Stimulated activated naive B cell treated with anti-CD40 and anti-IgM and Interleukin-4, amounts not matched to agents 10 μg/mL and 1 μg/mL and 100 μg/mL, for 72 hours (primary cell): ENCODE measurements around the gene CACNA1C.
A peak's percentile ranks its signal among the peaks of the same experiment; 100 is the strongest.

ENCODE experiments used
- ATAC-seq, 2 donors: fragments of 150-1000 bp; cut with Tn5 transposase; replicated peaks; 2 replicates each; pipeline ENCODE4 v1.10.0; 2021; ENCODE audit warnings: moderate library complexity in 1 of 2
- DNase-seq: peaks from one replicate; pipeline ENCODE4 v3.0.0; 2021
- H3K27ac Mint-ChIP-seq: one replicate; pipeline ENCODE4 v1.8.0; 2022; ENCODE audit warnings: mild to moderate bottlenecking, mixed read lengths
- H3K27me3 Mint-ChIP-seq, 2 donors: one replicate each; pipeline ENCODE4 v1.8.0; 2022; ENCODE audit warnings: mixed read lengths in 2 of 2
- H3K36me3 Mint-ChIP-seq, 2 donors: one replicate each; pipeline ENCODE4 v1.8.0; 2022; ENCODE audit warnings: mixed read lengths in 2 of 2, mild to moderate bottlenecking in 1 of 2
- H3K4me1 Mint-ChIP-seq, 2 donors: one replicate each; pipeline ENCODE4 v1.8.0; 2022; ENCODE audit warnings: mixed read lengths in 2 of 2, mild to moderate bottlenecking in 1 of 2
- H3K4me3 Mint-ChIP-seq, 2 donors: one replicate each; pipeline ENCODE4 v1.8.0; 2022; ENCODE audit warnings: mild to moderate bottlenecking in 2 of 2, mixed read lengths in 2 of 2, moderate library complexity in 1 of 2
- H3K9me3 Mint-ChIP-seq, 2 donors: one replicate each; pipeline ENCODE4 v1.8.0; 2022; ENCODE audit warnings: mixed read lengths in 2 of 2, mild to moderate bottlenecking in 1 of 2

Gene CACNA1C

DNA sequence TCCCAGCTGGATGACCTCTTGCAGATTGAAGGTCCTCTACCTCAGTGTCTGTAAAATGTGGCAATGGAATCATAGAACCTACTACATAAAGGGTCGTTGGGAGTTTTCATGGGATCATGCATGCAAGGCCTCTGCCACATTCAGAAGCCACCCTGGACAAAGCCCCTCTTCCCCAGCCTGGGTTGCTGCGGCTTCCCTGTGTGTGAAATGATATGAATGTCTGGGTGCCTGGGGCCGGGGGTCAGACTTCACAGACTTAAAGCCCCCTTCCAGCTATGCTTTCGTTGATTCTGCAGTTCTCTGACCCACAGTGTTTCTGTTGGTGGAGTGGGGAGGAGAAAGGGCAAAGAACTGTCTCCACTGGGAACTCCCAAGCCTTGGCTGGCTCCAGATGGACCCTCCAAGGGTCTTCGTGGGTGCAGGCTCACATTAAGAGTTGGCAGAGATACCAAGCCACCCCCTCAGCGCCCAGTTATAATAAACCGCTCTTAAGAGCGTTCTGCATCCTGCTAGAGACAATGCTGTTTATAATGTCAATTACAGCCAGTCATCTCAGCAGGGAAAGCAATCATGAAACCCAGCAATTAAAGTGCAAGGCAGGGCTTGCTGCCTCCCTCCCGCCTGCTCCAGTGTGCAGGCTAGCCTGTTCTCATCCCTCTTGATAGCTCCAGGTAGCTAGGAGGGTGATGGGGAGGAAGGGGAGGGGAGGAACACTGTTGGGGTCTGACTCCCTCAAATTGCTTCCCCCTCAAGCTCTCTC, 531.0 kb downstream of the CACNA1C start:
- no peaks in the 10 kb centered on the region for H3K36me3 Mint-ChIP-seq
- H3K27ac Mint-ChIP-seq = no peak overlapping the region
- ATAC-seq = no peak
- H3K9me3 Mint-ChIP-seq = no peaks in the 10 kb centered on the region
- H3K4me3 Mint-ChIP-seq = no peak overlapping the region
- DNase-seq = no peak
- H3K27me3 Mint-ChIP-seq = peaks cover 43 to 47% of the 10 kb centered on the region in 2 donors
- peaks cover 2 to 4% of the 10 kb centered on the region in 2 donors for H3K4me1 Mint-ChIP-seq

DNA sequence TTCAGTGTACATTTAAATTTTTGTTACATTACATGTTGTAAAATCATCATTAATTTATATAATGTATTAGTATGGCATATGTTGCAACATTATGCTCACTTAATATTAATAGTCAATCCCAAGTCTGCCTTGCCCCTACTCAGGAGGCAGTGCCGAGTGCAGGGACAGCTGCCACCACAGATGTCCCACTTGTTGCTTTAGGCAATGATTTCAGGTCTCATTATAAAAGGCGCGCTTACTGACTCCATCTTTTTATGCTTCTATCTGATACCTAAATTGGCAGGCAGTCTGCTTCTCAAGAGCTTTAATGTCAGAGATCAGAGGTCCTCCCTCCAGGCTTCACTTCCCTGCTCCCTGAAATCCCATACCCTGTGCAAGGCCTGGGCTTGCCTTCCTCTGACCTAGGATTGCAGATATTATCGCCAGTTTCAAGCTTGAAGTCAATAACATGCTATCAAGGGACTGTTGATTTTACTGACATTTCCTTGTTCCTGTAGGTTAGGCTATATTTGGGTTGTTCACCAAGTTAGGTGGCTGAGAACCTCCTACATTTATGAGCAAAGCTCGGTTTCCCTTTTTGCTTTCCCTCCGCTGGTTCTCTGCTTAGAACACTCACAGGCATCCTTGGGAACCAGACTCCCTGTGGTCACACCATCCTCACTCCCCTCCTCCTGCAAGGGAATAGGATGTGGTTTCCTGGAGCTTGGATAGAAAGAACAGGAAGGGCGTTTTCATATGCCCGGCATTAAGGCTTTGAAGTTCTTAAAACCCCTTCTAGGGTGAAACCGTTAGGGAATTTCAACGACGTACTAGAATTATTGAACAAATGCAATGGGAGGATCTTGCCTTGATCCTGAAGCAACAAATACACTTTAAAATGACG, 533.6 kb downstream of the CACNA1C start:
- H3K36me3 Mint-ChIP-seq = no peaks in the 10 kb centered on the region
- H3K27ac Mint-ChIP-seq = no peak overlapping the region
- H3K4me3 Mint-ChIP-seq = no peak overlapping the region
- peaks cover 2 to 4% of the 10 kb centered on the region in 2 donors for H3K4me1 Mint-ChIP-seq
- no peak for DNase-seq
- peaks cover 2% of the 10 kb centered on the region in 2 donors for H3K9me3 Mint-ChIP-seq
- ATAC-seq = no peak
- H3K27me3 Mint-ChIP-seq = peaks cover 52 to 56% of the 10 kb centered on the region in 2 donors

DNA sequence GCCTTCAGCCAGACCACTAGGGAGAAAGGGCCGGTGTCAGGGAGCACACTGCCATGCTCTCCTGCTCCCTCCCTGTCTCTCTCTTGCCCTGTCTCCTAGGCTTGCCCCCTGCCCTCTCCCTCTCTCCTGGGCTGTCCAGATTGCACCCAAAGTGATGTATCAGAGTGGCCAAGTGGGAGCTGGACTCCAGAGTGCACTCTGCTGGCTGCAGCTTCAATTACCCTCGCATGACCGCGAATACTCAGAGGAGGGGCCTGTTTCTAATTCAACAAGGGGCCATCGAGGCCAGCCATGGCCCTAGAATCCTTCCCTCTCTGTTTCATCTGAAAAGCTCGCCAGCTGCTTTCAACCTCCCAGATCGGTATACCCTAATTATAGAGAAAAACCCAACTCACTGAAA, 535.6 kb downstream of the CACNA1C start:
- no peak for ATAC-seq
- H3K36me3 Mint-ChIP-seq = no peaks in the 10 kb centered on the region
- H3K4me3 Mint-ChIP-seq = no peak overlapping the region
- no peak overlapping the region for H3K27ac Mint-ChIP-seq
- peaks cover 0 to under 1% of the 10 kb centered on the region in 2 donors for H3K4me1 Mint-ChIP-seq
- DNase-seq = no peak
- H3K27me3 Mint-ChIP-seq = peaks cover 36 to 46% of the 10 kb centered on the region in 2 donors
- peaks cover 3 to 10% of the 10 kb centered on the region in 2 donors for H3K9me3 Mint-ChIP-seq

DNA sequence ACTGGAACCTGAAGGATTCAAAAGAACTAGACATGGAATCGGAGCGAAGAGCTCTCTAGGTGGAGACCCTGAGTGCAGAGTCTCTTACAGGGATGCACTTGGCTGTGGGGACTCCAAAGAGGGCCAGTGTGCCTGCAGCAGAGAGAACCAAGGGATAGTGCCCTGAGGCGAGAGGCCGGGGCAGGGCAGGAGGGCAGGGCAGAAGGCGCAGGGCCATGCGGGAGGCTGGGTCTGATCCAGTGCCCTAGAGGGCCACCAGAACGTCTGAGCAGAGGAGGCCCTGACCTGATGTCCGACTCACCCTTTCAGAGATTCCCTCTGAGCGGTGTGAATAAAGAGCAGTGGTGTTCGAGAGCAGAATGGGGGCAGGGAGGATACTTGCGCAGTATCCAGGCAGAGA, 536.6 kb downstream of the CACNA1C start:
- Mint-ChIP-seq H3K4me3 (no peak overlapping the region), H3K36me3 (peaks cover 0 to 2% of the 10 kb centered on the region in 2 donors), H3K9me3 (peaks cover 13 to 14% of the 10 kb centered on the region in 2 donors), H3K4me1 (no peaks in the 10 kb centered on the region), H3K27ac (no peak overlapping the region), H3K27me3 (peaks cover 26 to 44% of the 10 kb centered on the region in 2 donors)
- ATAC-seq (no peak), DNase-seq (no peak)

DNA sequence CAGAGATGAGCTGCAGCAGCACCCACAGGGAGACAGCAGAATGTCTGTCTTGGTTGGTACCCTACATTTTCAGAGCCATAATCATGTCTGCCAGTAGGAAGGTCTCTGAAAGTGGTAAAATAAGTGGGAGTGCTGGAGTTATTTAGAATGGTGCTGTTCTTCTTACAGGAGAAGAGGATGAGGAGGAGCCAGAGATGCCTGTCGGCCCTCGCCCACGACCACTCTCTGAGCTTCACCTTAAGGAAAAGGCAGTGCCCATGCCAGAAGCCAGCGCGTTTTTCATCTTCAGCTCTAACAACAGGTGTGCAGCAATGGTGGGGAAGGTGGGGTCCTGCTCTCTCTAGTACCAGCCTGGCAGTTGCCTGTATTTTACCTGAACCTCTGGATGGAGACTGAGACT, 540.3 kb downstream of the CACNA1C start:
- H3K4me3 Mint-ChIP-seq = no peak overlapping the region
- ATAC-seq = no peak
- H3K9me3 Mint-ChIP-seq = peaks cover 13 to 19% of the 10 kb centered on the region in 2 donors

DNA sequence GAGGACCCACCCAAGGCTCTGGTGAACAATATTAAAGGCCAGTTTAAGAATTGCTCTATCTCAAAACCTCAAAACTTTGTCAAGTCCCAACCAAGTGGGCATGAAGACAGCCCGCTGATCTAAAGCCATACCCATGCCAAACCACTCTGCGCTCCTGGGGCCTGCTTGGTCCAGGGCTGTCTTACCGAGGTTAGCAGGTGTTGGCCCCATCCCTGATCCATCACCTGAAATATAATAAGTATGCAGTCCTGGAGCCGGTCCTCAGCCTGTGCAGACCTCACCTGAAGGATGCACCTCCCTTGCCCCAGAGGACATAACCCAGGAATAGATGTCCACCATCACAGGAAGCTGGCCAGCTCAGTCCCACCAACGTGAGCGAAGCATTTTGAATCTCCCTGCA, 543.7 kb downstream of the CACNA1C start:
- ATAC-seq (no peak), DNase-seq (no peak)
- H3K36me3 Mint-ChIP-seq = peaks cover 0 to 2% of the 10 kb centered on the region in 2 donors
- peaks cover 8 to 9% of the 10 kb centered on the region in 2 donors for H3K27me3 Mint-ChIP-seq
- no peaks in the 10 kb centered on the region for H3K4me1 Mint-ChIP-seq
- H3K4me3 Mint-ChIP-seq = no peak overlapping the region
- H3K9me3 Mint-ChIP-seq = peaks cover 10 to 17% of the 10 kb centered on the region in 2 donors
- no peak overlapping the region for H3K27ac Mint-ChIP-seq

More for the DNA sequence above, 540.3 kb downstream of the CACNA1C start:
- Mint-ChIP-seq H3K27ac (no peak overlapping the region), H3K27me3 (peaks cover 20 to 29% of the 10 kb centered on the region in 2 donors), H3K36me3 (peaks cover 0 to 2% of the 10 kb centered on the region in 2 donors), H3K4me1 (no peaks in the 10 kb centered on the region)
- no peak for DNase-seq

DNA sequence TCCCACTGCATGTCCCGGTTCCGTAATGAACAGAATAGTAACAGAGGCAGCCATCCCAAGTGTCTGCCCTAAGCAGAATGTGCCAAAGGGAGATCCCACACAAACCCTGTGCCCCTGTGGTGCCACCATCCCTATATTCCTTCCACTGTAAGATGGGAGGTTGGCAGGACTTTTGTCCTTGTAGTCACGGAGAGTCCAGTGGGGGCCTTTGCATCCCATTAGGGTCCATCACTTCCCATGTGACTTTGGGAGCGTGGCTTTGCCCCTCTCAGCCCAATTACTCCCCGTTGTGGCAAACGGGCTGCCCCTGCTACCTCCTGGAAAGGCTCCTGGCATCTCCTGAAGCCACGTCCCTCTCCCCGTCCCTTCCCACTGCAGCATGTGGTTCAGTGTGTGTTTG, 552.5 kb downstream of the CACNA1C start:
- DNase-seq = no peak
- peaks cover 20 to 27% of the 10 kb centered on the region in 2 donors for H3K27me3 Mint-ChIP-seq

DNA sequence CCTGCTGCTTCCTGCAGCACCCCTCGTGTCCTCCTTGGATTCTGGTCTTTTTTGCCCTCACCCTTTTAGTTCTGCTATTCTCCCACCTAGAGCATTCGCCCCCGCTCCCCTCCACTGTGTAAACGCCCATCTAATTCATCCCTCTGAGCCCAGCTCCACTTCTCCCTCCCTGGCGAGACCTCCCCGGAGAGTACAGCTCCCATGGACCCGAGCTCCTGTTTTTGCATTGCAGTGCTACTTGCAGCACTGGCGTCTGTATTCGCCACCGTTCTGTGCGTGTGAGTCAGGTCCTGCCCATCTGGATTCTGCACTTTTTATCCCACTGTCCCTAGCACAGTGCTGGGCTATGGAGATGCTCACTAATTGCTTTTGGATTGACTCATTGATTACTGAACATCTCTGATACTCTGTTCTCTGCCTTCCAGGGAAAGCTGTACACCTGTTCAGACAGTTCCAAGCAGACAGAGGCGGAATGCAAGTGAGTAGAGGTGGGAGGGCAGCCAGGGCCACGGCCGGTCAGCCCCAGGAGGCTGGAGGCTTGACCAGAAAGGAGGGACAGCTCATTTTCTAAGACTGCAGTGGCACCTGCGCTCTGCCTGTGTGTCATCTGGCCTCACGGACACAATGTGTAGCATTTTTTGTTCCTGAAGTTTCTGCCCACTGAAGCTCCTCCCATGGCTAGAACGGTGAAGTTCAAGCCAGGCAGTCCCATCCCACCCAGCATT, 553.6 kb downstream of the CACNA1C start:
- ATAC-seq (no peak), DNase-seq (no peak)
- no peaks in the 10 kb centered on the region for H3K36me3 Mint-ChIP-seq
- no peak overlapping the region for H3K27ac Mint-ChIP-seq
- no peaks in the 10 kb centered on the region for H3K9me3 Mint-ChIP-seq
- peaks cover 26 to 36% of the 10 kb centered on the region in 2 donors for H3K27me3 Mint-ChIP-seq
- peaks cover 0 to 3% of the 10 kb centered on the region in 2 donors for H3K4me1 Mint-ChIP-seq
- no peak overlapping the region for H3K4me3 Mint-ChIP-seq

More for the DNA sequence above, 552.5 kb downstream of the CACNA1C start:
- no peak overlapping the region for H3K4me3 Mint-ChIP-seq
- no peak overlapping the region for H3K27ac Mint-ChIP-seq
- no peaks in the 10 kb centered on the region for H3K36me3 Mint-ChIP-seq
- ATAC-seq = no peak
- H3K4me1 Mint-ChIP-seq = peaks cover 0 to 3% of the 10 kb centered on the region in 2 donors
- no peaks in the 10 kb centered on the region for H3K9me3 Mint-ChIP-seq

DNA sequence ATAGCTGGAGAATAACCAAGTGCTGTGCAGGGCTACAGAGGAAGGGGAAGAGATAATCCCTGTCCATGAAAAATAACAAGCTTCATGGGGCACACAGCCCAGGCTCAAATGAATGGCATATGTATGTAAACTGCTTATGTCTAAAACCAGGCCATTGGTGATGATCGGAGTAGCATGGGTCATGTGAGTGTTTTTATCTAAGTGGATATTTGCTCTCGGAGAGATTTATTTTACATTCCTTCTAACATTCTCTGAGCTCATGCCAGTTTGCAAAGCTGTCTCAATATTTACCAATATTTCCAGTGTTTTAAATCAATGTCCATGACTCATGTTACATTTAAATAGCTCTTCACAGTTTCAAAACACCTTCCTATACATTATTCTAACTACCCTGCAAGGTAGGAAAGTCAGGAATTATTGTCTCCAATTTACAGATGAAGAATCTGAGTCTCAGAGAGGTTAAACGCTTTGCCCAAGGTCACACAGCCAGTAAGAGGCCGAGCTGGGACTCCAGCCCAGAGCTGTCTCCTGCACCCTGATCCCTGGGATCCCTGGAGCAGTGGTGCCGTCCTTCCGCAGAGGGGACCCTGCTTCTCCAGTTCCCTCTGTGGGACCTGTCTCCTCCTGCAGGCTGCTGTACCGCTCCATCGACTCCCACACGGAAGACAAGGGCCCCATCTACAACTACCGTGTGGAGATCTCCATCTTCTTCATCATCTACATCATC, 555.3 kb downstream of the CACNA1C start:
- no peaks in the 10 kb centered on the region for H3K36me3 Mint-ChIP-seq
- no peak overlapping the region for H3K27ac Mint-ChIP-seq
- peaks cover 0 to 3% of the 10 kb centered on the region in 2 donors for H3K4me1 Mint-ChIP-seq
- ATAC-seq = no peak
- H3K4me3 Mint-ChIP-seq = no peak overlapping the region
- H3K27me3 Mint-ChIP-seq = peaks cover 26 to 37% of the 10 kb centered on the region in 2 donors
- no peaks in the 10 kb centered on the region for H3K9me3 Mint-ChIP-seq
- DNase-seq = no peak

DNA sequence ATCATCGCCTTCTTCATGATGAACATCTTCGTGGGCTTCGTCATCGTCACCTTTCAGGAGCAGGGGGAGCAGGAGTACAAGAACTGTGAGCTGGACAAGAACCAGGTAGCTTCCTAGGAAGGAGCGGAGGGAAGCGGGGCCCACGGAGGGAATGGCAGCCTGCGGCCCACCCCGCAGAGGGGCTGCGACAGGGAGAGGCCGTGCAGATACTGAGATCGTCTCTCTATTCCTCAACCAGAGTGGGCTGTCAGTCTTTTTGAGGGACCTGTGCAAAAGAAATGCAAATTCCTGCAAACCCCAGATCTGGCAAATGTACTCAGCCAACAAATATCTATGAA, 555.8 kb downstream of the CACNA1C start:
- H3K9me3 Mint-ChIP-seq = no peaks in the 10 kb centered on the region
- H3K4me1 Mint-ChIP-seq = peaks cover 0 to 3% of the 10 kb centered on the region in 2 donors
- DNase-seq = no peak
- H3K36me3 Mint-ChIP-seq = no peaks in the 10 kb centered on the region
- no peak overlapping the region for H3K27ac Mint-ChIP-seq
- no peak for ATAC-seq
- no peak overlapping the region for H3K4me3 Mint-ChIP-seq
- H3K27me3 Mint-ChIP-seq = peaks cover 26 to 37% of the 10 kb centered on the region in 2 donors

DNA sequence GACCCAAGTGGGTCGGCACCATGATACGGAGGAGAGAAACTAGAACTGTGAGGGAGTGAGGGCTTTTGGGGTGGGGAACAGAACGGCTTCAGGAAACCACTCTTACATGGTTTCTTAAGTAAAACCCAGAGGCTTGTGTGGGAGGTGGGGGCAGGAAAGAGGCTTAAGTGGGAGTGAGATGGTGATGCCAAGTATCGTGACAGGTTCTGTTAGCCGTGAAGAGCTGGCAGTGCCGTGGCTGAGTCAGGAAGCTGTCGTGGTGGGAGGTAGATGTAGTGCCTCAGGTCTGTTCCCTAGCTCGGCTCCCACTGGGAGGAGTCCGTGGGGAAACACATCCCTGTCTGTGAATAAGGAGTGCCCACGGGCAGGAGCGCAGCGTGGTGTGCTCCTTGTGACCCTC, 556.2 kb downstream of the CACNA1C start:
- no peaks in the 10 kb centered on the region for H3K36me3 Mint-ChIP-seq
- peaks cover 0 to 3% of the 10 kb centered on the region in 2 donors for H3K4me1 Mint-ChIP-seq
- no peak for DNase-seq
- H3K9me3 Mint-ChIP-seq = no peaks in the 10 kb centered on the region
- peaks cover 26 to 37% of the 10 kb centered on the region in 2 donors for H3K27me3 Mint-ChIP-seq
- H3K27ac Mint-ChIP-seq = no peak overlapping the region
- no peak overlapping the region for H3K4me3 Mint-ChIP-seq
- ATAC-seq = no peak

DNA sequence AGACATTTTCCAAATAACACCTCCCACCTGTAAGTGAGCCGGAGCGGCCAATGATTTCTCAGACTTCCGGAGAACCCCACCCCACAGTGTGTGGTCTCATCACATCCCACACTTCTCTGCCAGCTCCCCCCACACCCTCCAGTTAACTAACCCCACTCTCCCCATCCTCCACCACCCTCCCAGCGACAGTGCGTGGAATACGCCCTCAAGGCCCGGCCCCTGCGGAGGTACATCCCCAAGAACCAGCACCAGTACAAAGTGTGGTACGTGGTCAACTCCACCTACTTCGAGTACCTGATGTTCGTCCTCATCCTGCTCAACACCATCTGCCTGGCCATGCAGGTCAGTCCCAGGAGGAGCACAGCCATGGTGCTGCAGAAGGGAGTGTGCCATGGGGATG, 557.6 kb downstream of the CACNA1C start:
- DNase-seq (no peak), ATAC-seq (no peak)
- no peak overlapping the region for H3K4me3 Mint-ChIP-seq
- H3K27me3 Mint-ChIP-seq = peaks cover 26 to 38% of the 10 kb centered on the region in 2 donors
- no peaks in the 10 kb centered on the region for H3K9me3 Mint-ChIP-seq
- no peaks in the 10 kb centered on the region for H3K36me3 Mint-ChIP-seq
- no peak overlapping the region for H3K27ac Mint-ChIP-seq
- H3K4me1 Mint-ChIP-seq = peaks cover 0 to 3% of the 10 kb centered on the region in 2 donors

DNA sequence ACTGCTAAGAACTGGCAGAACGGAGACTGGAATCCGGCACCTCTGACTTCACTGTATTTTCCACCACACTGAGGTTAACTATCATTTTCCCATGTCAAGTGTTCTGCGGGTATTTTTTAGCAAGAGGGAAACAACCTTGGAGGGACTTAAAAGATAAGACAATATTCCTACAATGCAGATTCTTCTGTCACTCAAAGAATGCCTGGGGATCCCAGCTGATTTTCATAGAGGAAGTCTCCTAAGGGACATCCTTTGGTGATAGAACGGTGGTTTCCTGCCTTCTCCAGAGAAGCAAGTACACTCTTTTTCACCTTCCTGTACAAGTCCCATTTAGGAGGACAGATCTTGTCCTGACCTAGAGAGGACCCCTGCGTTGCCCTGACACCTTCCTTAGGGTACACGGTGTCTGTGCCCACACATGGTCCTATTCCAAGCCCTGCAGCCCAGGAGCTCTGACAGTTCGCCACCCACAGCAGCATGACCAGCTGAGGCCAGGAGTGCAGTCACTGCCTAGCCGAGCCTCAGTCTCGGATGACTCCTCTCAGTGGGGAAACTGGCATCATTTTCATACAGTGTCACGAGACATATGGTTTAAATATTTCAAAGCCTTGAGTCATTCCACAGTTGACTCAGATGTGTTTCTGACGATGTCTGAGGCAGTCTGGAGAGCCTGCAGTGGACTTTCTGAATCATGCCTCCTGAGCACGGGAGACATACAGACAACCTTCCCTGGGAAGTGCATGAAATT, 560.7 kb downstream of the CACNA1C start:
- Mint-ChIP-seq H3K4me3 (no peak overlapping the region), H3K9me3 (no peaks in the 10 kb centered on the region), H3K36me3 (no peaks in the 10 kb centered on the region), H3K27me3 (peaks cover 33 to 43% of the 10 kb centered on the region in 2 donors), H3K4me1 (peaks cover 0 to 6% of the 10 kb centered on the region in 2 donors), H3K27ac (no peak overlapping the region)
- ATAC-seq (peak; percentile 26 to 76), DNase-seq (no peak)
